K562 (cell line): Measurements from ENCODE around the gene OPCML. TPM values are rescaled to one million over a fixed set of nuclear protein-coding genes. Genes with fewer than 3 reads are reported as not detected.

Experiments used
- BRCA1 ChIP-seq, 2 experiments: fragments of 450-650 bp in 1 of 2; sonication (generic) in 1 of 2; formaldehyde crosslinking in 1 of 2; IDR thresholded peaks; 2 replicates each; pipeline versions ENCODE4 v1.5.0 to v1.6.1; 2017 to 2020; ENCODE audit warnings: mild to moderate bottlenecking in 1 of 2, missing genetic modification reagents in 1 of 2
- polyA plus RNA-seq, 8 experiments: library from polyadenylated mRNA; depleted of rRNA in 4 of 8; stranded (reverse) in 5 of 8; unstranded in 3 of 8; fragments of >200 nt; fragmentation: Nextera tagmentation in 2 of 8; fragmentation: Illumina TruSeq in 1 of 8; extraction: Ambion mirVana in 2 of 8; extraction: Trizol in 1 of 8; gene quantifications; 2 replicates each; pipeline versions ENCODE4 v1.2.1 to v1.2.3, GENCODE V29; 2011 to 2014; ENCODE audit warnings: inconsistent platforms in 1 of 8, missing spikeins in 1 of 8
- total RNA-seq, 7 experiments: library from RNA; depleted of rRNA in 6 of 7; stranded (reverse); fragments of >200 nt in 6 of 7; fragmentation: Illumina TruSeq in 2 of 7; extraction: Trizol in 2 of 7; gene quantifications; 2 replicates each; pipeline versions ENCODE4 v1.2.1 to v1.2.3, GENCODE V29; 2011 to 2021; ENCODE audit warnings: low replicate concordance in 1 of 7
- TF ChIP-seq, protein P1 (sequence below): fragments of 150-350 bp; conservative IDR thresholded peaks from 2 replicates; pipeline ENCODE4 v1.6.1; 2014; ENCODE audit warnings: low read length
- TF ChIP-seq, protein P2 (sequence below), 3 experiments: fragments of 200-800 bp in 1 of 3; sonication (Bioruptor generic) in 1 of 3; sonication (generic) in 1 of 3; formaldehyde crosslinking in 1 of 3; IDR thresholded peaks; 2 replicates each; pipeline versions ENCODE4 v1.6.1 to v1.8.0; 2016 to 2022; ENCODE audit warnings: mild to moderate bottlenecking in 2 of 3, missing compliant biosample characterization in 2 of 3, missing genetic modification characterization in 2 of 3, missing genetic modification reagents in 1 of 3
- TF ChIP-seq, protein P3 (sequence below), 2 experiments: fragments of 450-650 bp; conservative IDR thresholded peaks; 2 replicates each; pipeline ENCODE4 v1.6.1; 2017; ENCODE audit warnings: mild to moderate bottlenecking in 2 of 2, moderate library complexity in 2 of 2

OPCML gene
- total and polyA plus RNA-seq, 9 of the 15 experiments (the other 6 are each of a cell fraction or from before 2014, with no cell fraction given): not detected

GRCh38 chr11:133570376-133570775, 38.1 kb upstream of the OPCML start (continued):
- TF ChIP-seq, protein P1, sequence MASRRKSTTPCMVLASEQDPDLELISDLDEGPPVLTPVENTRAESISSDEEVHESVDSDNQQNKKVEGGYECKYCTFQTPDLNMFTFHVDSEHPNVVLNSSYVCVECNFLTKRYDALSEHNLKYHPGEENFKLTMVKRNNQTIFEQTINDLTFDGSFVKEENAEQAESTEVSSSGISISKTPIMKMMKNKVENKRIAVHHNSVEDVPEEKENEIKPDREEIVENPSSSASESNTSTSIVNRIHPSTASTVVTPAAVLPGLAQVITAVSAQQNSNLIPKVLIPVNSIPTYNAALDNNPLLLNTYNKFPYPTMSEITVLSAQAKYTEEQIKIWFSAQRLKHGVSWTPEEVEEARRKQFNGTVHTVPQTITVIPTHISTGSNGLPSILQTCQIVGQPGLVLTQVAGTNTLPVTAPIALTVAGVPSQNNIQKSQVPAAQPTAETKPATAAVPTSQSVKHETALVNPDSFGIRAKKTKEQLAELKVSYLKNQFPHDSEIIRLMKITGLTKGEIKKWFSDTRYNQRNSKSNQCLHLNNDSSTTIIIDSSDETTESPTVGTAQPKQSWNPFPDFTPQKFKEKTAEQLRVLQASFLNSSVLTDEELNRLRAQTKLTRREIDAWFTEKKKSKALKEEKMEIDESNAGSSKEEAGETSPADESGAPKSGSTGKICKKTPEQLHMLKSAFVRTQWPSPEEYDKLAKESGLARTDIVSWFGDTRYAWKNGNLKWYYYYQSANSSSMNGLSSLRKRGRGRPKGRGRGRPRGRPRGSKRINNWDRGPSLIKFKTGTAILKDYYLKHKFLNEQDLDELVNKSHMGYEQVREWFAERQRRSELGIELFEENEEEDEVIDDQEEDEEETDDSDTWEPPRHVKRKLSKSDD: no peak
- no peak for TF ChIP-seq BRCA1 (IDR thresholded peaks at IDR 0.05)
- no peak for TF ChIP-seq BRCA1 (CRISPR knock-in tag; IDR thresholded peaks at IDR 0.05)
- TF ChIP-seq, protein P2, sequence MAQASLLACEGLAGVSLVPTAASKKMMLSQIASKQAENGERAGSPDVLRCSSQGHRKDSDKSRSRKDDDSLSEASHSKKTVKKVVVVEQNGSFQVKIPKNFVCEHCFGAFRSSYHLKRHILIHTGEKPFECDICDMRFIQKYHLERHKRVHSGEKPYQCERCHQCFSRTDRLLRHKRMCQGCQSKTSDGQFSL (CRISPR knock-in tag; IDR thresholded peaks at IDR 0.05): no peak
- TF ChIP-seq, protein P2 (tag; IDR thresholded peaks at IDR 0.05): no peak
- TF ChIP-seq, protein P3, sequence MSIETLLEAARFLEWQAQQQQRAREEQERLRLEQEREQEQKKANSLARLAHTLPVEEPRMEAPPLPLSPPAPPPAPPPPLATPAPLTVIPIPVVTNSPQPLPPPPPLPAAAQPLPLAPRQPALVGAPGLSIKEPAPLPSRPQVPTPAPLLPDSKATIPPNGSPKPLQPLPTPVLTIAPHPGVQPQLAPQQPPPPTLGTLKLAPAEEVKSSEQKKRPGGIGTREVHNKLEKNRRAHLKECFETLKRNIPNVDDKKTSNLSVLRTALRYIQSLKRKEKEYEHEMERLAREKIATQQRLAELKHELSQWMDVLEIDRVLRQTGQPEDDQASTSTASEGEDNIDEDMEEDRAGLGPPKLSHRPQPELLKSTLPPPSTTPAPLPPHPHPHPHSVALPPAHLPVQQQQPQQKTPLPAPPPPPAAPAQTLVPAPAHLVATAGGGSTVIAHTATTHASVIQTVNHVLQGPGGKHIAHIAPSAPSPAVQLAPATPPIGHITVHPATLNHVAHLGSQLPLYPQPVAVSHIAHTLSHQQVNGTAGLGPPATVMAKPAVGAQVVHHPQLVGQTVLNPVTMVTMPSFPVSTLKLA (conservative IDR thresholded peaks at IDR 0.05): no peak
